Measurements from ENCODE around the gene CSNK1D. TPM values are rescaled to one million over a fixed set of nuclear protein-coding genes. Genes with fewer than 3 reads are reported as not detected.
A peak's percentile ranks its signal among the peaks of the same experiment; 100 is the strongest.

The CSNK1D gene
- total RNA-seq, 6 experiments from 2014 or later, result 116 to 128 (median 118) TPM

DNA sequence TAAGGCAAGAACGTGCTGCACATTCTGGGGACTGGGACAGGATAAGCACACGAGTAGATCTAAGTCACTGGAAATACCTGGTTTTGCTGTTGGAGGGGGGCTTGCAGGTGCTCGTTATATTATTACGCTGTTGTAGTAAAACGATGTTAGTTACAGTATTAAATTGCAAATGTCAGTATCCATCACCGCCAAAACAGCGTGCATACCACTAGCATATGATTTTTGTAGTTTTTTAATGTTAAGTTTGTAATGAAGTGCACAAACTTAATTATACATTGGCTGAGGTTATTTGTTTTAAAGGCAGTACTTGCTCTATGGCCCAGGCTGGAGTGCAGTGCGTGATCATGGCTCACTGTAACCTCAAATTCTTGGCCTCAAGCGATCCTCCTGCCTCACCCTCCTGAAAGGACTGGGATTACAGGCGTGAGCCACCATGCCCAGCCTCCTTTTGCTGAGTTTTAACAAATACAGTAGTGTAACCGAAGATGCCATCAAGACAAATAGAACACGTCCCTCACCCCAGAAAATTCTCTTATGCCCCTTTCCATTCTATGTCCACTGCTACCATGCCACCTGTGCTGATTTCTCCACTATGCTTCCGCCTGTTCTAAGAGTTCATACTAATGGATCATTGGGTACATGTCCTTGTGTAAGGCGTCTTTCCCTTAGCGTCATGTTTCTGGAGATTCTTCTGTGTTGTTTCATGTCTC is 20.7 kb upstream of the CSNK1D start:
- no peaks in the 10 kb centered on the region for H3K9me3 Mint-ChIP-seq
- peak overlapping the region; percentile 45; the same call in 1 of the 2 replicates for H3K27ac Mint-ChIP-seq
- no peak for DNase-seq
- H3K27me3 Mint-ChIP-seq (ENCODE audit: insufficient read depth), result peaks cover 3% of the 10 kb centered on the region
- no peaks in the 10 kb centered on the region for H3K36me3 Mint-ChIP-seq (ENCODE audit: low read depth)
- H3K4me3 Mint-ChIP-seq, result peak overlapping the region; percentile 81
- TF ChIP-seq CTCF (IDR thresholded peaks at IDR 0.05), result no peak
- H3K4me1 Mint-ChIP-seq (ENCODE audit: low read depth), result peaks cover 52% of the 10 kb centered on the region

- peak; percentile 98 for DNase-seq
- Mint-ChIP-seq H3K4me3 (peak overlapping the region; percentile 86), H3K36me3 (ENCODE audit: low read depth) (no peaks in the 10 kb centered on the region), H3K4me1 (ENCODE audit: low read depth) (peaks cover 52% of the 10 kb centered on the region), H3K9me3 (no peaks in the 10 kb centered on the region), H3K27ac (peak overlapping the region; percentile 69), H3K27me3 (ENCODE audit: insufficient read depth) (no peaks in the 10 kb centered on the region; the same call in 1 of the 2 replicates)
- TF ChIP-seq CTCF (IDR thresholded peaks at IDR 0.05), result no peak
Observed at GRCh38 chr17:82292251-82293154, 19.0 kb upstream of the CSNK1D start.

DNA sequence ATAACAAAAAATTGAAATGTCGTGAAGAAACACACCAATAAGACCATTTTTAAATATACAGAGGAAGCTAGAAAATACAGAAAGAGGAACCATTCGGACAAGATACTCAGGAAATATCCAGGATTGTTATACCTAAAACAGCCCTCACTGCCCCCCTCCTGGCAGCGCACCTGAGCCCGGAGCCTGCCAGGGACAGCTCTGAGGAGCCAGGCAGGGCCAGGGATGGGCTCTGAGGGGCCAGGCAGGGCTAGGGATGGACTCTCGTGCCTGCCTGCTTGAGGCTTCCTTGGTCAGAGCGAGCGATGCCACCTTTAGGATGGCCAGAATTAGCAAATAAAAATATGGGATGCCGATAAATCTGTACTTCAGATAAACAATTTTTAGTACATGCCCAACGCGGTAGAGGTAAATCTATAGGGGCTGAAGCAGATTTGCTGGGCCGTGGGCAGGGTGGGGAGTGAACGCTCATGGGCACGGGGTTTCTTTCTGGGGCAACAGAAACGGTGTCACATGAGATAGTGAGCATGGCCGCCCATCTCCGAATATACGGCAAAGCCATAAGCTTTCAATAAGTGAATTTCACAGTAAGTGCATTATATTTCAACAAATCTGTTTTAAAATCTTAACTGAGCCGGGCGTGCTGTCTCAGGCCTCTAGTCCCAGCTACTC is 18.2 kb upstream of the CSNK1D start:
- peaks cover 45% of the 10 kb centered on the region for H3K4me1 Mint-ChIP-seq (ENCODE audit: low read depth)
- peak overlapping the region; percentile 67 for H3K4me3 Mint-ChIP-seq
- H3K9me3 Mint-ChIP-seq, result no peaks in the 10 kb centered on the region
- H3K27ac Mint-ChIP-seq, result peak overlapping the region; percentile 8; the same call in 1 of the 2 replicates
- TF ChIP-seq CTCF (IDR thresholded peaks at IDR 0.05), result no peak
- DNase-seq, result no peak
- H3K27me3 Mint-ChIP-seq (ENCODE audit: insufficient read depth), result no peaks in the 10 kb centered on the region; the same call in 1 of the 2 replicates
- no peaks in the 10 kb centered on the region for H3K36me3 Mint-ChIP-seq (ENCODE audit: low read depth)

DNA sequence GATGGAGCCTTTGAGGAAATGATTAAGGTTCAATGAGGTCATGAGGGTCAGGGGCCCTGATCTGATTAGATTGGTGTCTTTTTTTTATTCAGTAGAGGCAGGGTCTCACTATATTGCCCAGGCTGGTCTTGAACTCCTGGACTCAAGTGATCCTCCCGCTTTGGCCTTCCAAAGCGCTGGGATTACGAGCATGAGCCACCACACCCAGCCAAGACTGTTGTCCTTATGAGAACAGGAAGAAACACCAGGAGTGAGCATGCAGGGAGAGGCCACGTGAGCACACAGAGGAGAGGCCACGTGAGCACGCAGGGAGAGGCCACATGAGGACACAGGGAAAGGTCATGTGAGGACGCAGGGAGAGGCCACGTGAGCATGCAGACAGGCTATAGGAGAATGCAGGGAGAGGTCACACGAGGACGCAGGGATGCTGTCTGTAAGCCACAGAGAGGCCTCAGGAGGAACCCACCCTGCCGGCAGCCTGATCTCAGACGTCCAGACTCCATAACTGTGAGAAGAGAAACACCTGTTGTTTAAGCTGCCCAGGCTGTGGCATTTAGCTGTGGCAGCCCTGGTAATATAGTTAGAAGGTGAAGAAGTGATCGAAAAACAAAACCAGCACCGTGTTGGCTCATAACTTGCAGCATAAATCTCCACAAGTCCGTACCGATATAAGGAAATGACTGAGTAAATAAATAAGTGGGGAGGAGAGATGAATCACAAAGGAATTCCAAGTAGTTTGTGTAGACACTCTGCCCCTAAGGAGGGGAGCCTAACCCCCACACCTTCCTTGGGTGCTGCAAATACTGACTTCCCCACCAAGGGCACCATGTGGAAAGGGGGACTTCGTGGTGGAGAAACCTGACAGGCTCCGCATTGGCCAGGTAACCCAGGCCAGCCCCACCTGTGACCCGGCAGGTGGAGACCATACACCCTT is 14.6 kb upstream of the CSNK1D start:
- DNase-seq, result peak; percentile 32
- Mint-ChIP-seq H3K4me3 (peak overlapping the region; percentile 31), H3K4me1 (ENCODE audit: low read depth) (peaks cover 36% of the 10 kb centered on the region), H3K27me3 (ENCODE audit: insufficient read depth) (no peaks in the 10 kb centered on the region; the same call in 1 of the 2 replicates), H3K36me3 (ENCODE audit: low read depth) (no peaks in the 10 kb centered on the region), H3K27ac (peak overlapping the region; percentile 40), H3K9me3 (no peaks in the 10 kb centered on the region)
- TF ChIP-seq CTCF (IDR thresholded peaks at IDR 0.05), result no peak

Measured in HFFc6 (cell line).